K562 (cell line): ENCODE results near the gene MRPL40. TPM values are rescaled to one million over a fixed set of nuclear protein-coding genes. Genes with fewer than 3 reads are reported as not detected.

Experiments
- BACH1 ChIP-seq: fragments of 200-800 bp; sonication (Bioruptor generic); IDR thresholded peaks from 2 replicates; pipeline ENCODE4 v1.6.1; 2016; ENCODE audit warnings: missing genetic modification characterization, missing compliant biosample characterization
- EGR1 ChIP-seq: fragments of 450-650 bp; conservative IDR thresholded peaks from 2 replicates; pipeline ENCODE4 v1.6.1; 2017; ENCODE audit warnings: mild to moderate bottlenecking
- EZH2 ChIP-seq: IDR thresholded peaks from 2 replicates; pipeline ENCODE4 v1.6.1; 2012; ENCODE audit warnings: low read depth, mild to moderate bottlenecking, inconsistent platforms, low read length, borderline replicate concordance
- FOXM1 ChIP-seq, 2 experiments: fragments of 450-650 bp in 1 of 2; sonication (generic) in 1 of 2; formaldehyde crosslinking in 1 of 2; IDR thresholded peaks; 2 replicates each; pipeline versions ENCODE4 v1.6.1 to v1.9.0; 2017 to 2022; ENCODE audit warnings: low read depth in 2 of 2, mild to moderate bottlenecking in 2 of 2, missing genetic modification reagents in 1 of 2, moderate library complexity in 1 of 2
- HMG20B ChIP-seq: fragments of 250-450 bp; sonication (Bioruptor Pico); IDR thresholded peaks from 2 replicates; pipeline ENCODE4 v1.5.0; 2021; ENCODE audit warnings: mild to moderate bottlenecking
- HNRNPK ChIP-seq: fragments of 200-400 bp; formaldehyde crosslinking; IDR thresholded peaks from one replicate; pipeline ENCODE4 v1.6.1; 2018; ENCODE audit warnings: mild to moderate bottlenecking, low read depth, low read length; ENCODE audit not compliant: poor library complexity, severe bottlenecking
- KAT2B ChIP-seq: IDR thresholded peaks from one replicate; pipeline ENCODE4 v1.6.1; 2012; ENCODE audit warnings: low read depth, mild to moderate bottlenecking, control low read depth, inconsistent platforms, low read length, moderate library complexity
- POLR2B ChIP-seq: fragments of 450-650 bp; IDR thresholded peaks from 2 replicates; pipeline ENCODE4 v1.6.1; 2018; ENCODE audit warnings: low read depth; ENCODE audit not compliant: partially characterized antibody
- PRPF4 ChIP-seq: fragments of 200-400 bp; formaldehyde crosslinking; IDR thresholded peaks from one replicate; pipeline ENCODE4 v1.6.1; 2017; ENCODE audit warnings: low read length, low read depth, mild to moderate bottlenecking; ENCODE audit not compliant: insufficient read depth, poor library complexity, severe bottlenecking
- RBM14 ChIP-seq: fragments of 200-400 bp; formaldehyde crosslinking; IDR thresholded peaks from 2 replicates; pipeline ENCODE4 v1.6.1; 2018; ENCODE audit warnings: low read depth, mild to moderate bottlenecking, low read length, moderate library complexity, borderline replicate concordance; ENCODE audit not compliant: insufficient read depth
- SAP30 ChIP-seq: fragments of 200-600 bp; sonication (generic); IDR thresholded peaks from 2 replicates; pipeline ENCODE4 v1.6.1; 2012; ENCODE audit warnings: borderline replicate concordance, low read depth, mild to moderate bottlenecking, moderate library complexity, low read length, control low read depth, inconsistent platforms; ENCODE audit not compliant: insufficient read depth, poor library complexity, severe bottlenecking
- SMAD3 ChIP-seq: fragments of 450-650 bp; formaldehyde crosslinking; conservative IDR thresholded peaks from 2 replicates; pipeline ENCODE4 v1.4.0; 2020; ENCODE audit warnings: mild to moderate bottlenecking
- TEAD2 ChIP-seq: fragments of 450-650 bp; IDR thresholded peaks from 2 replicates; pipeline ENCODE4 v1.6.1; 2016; ENCODE audit warnings: missing genetic modification characterization, control low read depth, missing compliant biosample characterization
- THAP7 ChIP-seq: fragments of 250-450 bp; sonication (Bioruptor Pico); IDR thresholded peaks from 2 replicates; pipeline ENCODE4 v1.5.0; 2021
- XRCC4 ChIP-seq: IDR thresholded peaks from one replicate; pipeline ENCODE4 v1.6.1; 2011; ENCODE audit not compliant: insufficient read depth, insufficient read length; ENCODE audit errors: extremely low read depth
- ZNF174 ChIP-seq: fragments of 250-450 bp; sonication (Bioruptor Pico); IDR thresholded peaks from 2 replicates; pipeline ENCODE4 v1.4.0; 2020; ENCODE audit warnings: mild to moderate bottlenecking
- ZNF232 ChIP-seq: sonication (generic); formaldehyde crosslinking; IDR thresholded peaks from 2 replicates; pipeline ENCODE4 v1.8.0; 2022; ENCODE audit warnings: mild to moderate bottlenecking, missing genetic modification reagents
- polyA plus RNA-seq, 8 experiments: library from polyadenylated mRNA; depleted of rRNA in 4 of 8; stranded (reverse) in 5 of 8; unstranded in 3 of 8; fragments of >200 nt; fragmentation: Nextera tagmentation in 2 of 8; fragmentation: Illumina TruSeq in 1 of 8; extraction: Ambion mirVana in 2 of 8; extraction: Trizol in 1 of 8; gene quantifications; 2 replicates each; pipeline versions ENCODE4 v1.2.1 to v1.2.3, GENCODE V29; 2011 to 2014; ENCODE audit warnings: inconsistent platforms in 1 of 8, missing spikeins in 1 of 8
- total RNA-seq, 7 experiments: library from RNA; depleted of rRNA in 6 of 7; stranded (reverse); fragments of >200 nt in 6 of 7; fragmentation: Illumina TruSeq in 2 of 7; extraction: Trizol in 2 of 7; gene quantifications; 2 replicates each; pipeline versions ENCODE4 v1.2.1 to v1.2.3, GENCODE V29; 2011 to 2021; ENCODE audit warnings: low replicate concordance in 1 of 7
- TF ChIP-seq, protein P1 (sequence below), 2 experiments: fragments of 450-650 bp; IDR thresholded peaks; 2 replicates each; pipeline ENCODE4 v1.6.1; 2016; ENCODE audit warnings: mild to moderate bottlenecking in 2 of 2, borderline replicate concordance in 1 of 2, low read depth in 1 of 2, moderate library complexity in 1 of 2

MRPL40 gene
- total and polyA plus RNA-seq, 9 of the 15 experiments (the other 6 are each of a cell fraction or from before 2014, with no cell fraction given): 132 to 652 (median 208) TPM

GRCh38 chr22:19479355-19480172 is 47.2 kb downstream of the MRPL40 start, which contains the start of gene CDC45 (continued):
- TF ChIP-seq HMG20B (CRISPR knock-in tag) (no peak), EGR1 (no peak), SAP30 (peak; percentile 100), THAP7 (CRISPR knock-in tag) (no peak), SMAD3 (CRISPR knock-in tag) (peak; percentile 97), XRCC4 (no peak), PRPF4 (peak; percentile 17), FOXM1 (IDR thresholded peaks at IDR 0.05; ENCODE audit: low read depth) (no peak), FOXM1 (CRISPR knock-in tag; IDR thresholded peaks at IDR 0.05; ENCODE audit: low read depth) (no peak), RBM14 (0 out of 2 replicates have a peak, but pooled peaks have one; percentile 96), HNRNPK (no peak), BACH1 (tag) (peak; percentile 99), ZNF174 (CRISPR knock-in tag) (no peak; the same call in 1 of the 2 replicates), ZNF232 (CRISPR knock-in tag) (no peak), POLR2B (no peak), EZH2 (no peak), KAT2B (no peak), TEAD2 (tag) (peak; percentile 64; the same call in 1 of the 2 replicates)
- TF ChIP-seq, protein P1, sequence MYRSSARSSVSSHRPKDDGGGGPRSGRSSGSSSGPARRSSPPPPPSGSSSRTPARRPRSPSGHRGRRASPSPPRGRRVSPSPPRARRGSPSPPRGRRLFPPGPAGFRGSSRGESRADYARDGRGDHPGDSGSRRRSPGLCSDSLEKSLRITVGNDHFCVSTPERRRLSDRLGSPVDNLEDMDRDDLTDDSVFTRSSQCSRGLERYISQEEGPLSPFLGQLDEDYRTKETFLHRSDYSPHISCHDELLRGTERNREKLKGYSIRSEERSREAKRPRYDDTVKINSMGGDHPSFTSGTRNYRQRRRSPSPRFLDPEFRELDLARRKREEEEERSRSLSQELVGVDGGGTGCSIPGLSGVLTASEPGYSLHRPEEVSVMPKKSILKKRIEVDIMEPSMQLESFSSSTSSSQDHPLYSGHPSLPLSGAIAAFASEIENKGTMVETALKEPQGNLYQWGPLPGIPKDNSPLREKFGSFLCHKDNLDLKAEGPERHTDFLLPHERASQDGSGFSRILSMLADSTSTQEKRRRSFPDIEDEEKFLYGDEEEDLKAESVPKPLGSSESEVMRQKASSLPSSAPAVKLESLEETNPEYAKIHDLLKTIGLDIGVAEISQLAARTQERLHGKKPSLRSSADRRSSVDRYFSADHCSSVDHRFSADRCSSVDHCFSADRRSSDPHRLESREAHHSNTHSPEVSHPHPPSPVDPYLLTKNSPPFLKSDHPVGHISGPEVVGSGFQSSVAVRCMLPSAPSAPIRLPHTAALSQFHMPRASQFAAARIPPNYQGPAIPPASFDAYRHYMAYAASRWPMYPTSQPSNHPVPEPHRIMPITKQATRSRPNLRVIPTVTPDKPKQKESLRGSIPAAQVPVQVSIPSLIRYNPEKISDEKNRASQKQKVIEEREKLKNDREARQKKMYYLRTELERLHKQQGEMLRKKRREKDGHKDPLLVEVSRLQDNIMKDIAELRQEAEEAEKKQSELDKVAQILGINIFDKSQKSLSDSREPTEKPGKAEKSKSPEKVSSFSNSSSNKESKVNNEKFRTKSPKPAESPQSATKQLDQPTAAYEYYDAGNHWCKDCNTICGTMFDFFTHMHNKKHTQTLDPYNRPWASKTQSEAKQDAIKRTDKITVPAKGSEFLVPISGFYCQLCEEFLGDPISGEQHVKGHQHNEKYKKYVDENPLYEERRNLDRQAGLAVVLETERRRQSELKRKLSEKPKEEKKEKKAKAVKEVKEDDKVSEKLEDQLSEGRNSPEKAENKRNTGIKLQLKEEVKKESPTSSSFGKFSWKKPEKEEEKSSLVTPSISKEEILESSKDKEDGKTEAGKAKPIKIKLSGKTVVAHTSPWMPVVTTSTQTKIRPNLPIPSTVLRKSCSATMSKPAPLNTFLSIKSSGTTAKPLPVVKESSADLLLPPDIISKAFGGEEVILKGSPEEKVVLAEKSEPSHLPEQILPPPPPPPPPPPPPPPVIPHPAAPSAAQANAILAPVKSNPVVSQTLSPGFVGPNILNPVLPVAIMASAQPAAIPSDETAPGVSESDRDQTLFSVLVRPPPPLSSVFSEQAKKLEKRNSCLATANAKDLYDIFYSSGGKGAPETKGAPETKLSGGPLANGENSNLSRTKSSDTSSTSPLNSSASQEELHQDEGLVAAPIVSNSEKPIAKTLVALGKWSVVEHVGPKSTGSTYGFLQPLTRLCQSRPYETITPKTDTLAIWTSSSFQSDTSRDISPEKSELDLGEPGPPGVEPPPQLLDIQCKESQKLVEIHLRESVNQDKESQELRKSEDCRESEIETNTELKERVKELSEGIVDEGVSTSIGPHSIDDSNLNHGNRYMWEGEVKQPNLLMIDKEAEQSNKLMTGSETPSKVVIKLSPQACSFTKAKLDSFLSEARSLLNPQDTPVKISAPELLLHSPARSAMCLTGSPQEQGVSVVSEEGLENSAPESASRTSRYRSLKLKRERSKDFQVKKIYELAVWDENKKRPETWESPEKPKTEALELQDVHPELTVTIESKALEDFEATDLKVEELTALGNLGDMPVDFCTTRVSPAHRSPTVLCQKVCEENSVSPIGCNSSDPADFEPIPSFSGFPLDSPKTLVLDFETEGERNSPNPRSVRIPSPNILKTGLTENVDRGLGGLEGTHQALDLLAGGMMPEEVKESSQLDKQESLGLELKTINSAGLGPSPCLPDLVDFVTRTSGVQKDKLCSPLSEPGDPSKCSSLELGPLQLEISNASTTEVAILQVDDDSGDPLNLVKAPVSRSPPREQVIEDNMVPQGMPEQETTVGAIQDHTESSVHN (IDR thresholded peaks at IDR 0.05; ENCODE audit: borderline replicate concordance in 1 of 2, low read depth in 1 of 2): no peak
